IPS-NIHi7 (cell line): Measurements from ENCODE around the gene HLCS.

ENCODE experiments used
- DNase-seq: peaks from one replicate; pipeline ENCODE4 v3.0.0; 2012; ENCODE audit warnings: mixed read lengths; ENCODE audit errors: extremely low spot score

The HLCS gene

DNA sequence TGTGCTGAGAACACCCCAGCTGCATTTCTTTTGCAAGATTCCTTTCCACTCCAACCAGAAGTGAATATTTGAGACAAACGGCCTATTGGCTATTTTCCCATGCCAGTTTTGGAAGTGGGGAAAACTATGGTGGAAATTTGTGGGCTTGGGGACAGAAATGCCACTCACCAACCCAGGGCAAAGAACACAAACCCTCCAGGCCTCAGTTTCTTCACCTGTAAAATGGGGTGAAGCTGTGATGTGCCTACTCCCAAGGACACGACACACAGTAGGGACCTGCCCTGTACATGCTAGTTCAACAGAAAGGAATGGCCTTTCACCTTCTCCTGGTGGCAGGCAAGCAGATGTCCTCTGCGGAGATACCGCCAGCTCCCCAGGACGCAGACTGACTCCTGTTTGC, 221.0 kb downstream of the HLCS start:
- DNase-seq: no peak

DNA sequence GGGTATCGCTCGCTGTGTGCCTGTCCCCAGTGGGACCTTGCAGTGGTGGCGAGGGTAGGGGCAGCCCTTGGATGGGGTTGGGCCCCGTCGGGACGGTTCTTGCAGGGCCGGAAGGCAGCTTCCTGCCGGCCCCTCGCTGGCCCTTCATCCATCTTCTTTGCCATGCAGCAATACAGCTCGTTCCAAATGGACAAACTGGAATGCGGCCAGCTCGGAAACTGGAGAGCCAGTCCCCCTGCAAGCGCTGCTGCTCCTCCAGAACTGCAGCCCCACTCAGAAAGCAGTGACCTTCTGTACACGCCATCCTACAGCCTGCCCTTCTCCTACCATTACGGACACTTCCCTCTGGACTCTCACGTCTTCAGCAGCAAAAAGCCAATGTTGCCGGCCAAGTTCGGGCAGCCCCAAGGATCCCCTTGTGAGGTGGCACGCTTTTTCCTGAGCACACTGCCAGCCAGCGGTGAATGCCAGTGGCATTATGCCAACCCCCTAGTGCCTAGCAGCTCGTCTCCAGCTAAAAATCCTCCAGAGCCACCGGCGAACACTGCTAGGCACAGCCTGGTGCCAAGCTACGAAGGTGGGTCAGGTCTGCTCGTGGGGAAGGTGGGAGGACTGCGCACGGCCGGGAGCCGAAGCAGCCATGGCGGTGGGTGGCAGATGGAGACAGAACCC, 221.8 kb downstream of the HLCS start:
- no peak for DNase-seq

DNA sequence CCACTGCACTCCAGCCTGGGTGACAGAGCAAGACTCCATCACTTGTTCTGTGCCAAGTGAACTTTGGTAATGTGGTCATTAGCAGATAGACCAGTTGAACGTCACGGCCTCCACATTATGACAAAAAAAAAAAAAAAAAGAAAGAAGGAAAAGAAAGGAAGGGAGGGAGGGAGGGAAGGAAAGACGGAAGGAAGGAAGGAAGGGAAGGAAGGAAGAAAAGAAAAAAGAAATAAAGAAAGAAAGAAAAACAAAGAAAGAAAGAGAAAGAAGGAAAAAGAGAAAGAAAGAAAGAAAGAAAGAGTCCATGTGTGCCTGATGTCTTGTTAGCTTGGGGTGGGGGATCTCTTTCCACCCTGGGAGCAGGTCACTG, 222.3 kb downstream of the HLCS start:
- no peak for DNase-seq

DNA sequence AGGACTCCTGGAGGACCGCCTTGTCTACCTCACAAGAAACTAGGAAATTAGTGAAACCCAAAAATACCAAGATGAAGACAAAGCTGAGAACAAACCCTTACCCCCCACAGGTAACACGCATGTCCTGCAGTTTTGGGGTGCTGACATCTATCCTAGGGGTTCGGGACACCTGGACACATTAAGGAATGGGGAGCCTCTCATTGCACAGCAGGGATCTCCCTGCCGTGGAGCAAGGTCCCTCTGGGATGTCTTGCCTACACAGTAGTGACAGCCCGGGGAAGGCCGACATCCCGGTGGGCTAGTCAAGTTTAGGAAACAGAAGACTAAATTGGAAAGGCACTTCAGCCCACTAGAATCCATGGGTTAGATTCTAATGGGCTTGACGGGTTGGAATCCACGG, 223.0 kb downstream of the HLCS start:
- DNase-seq: no peak

DNA sequence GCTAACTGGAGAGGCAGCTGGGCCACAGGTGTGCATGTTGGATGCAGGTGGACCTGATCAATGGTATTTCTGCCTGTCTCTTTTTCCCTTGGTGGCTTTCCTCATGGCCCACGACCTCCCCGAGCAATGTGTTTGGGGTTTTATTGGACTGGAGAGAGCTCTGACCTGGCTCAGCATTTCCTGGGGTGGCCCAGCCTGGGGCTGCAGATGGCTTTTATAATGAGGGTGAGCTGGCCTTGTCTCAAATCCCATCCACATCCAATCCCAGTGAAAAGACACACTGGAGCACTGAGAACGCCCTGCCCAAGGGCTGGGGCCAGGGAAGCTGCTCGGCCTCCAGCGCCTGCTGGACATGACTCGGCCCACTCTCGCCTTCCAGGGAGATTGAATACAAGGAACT, 223.5 kb downstream of the HLCS start:
- DNase-seq: no peak

DNA sequence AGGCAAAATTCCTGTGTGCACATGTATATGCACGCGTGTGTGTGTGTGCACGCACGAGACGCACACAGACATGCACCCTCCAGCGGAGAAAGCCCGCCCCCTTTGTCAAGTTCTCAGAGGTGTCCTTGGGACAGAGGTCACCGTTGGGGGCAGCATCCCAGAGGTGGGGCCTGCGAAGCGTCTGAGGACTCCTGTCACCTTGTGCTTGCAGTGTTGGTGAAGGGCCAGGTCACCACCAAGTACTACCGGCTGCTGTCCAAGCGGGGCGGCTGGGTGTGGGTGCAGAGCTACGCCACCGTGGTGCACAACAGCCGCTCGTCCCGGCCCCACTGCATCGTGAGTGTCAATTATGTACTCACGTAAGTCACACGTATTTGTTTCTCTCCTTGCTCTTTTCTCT, 225.0 kb downstream of the HLCS start:
- no peak for DNase-seq

DNA sequence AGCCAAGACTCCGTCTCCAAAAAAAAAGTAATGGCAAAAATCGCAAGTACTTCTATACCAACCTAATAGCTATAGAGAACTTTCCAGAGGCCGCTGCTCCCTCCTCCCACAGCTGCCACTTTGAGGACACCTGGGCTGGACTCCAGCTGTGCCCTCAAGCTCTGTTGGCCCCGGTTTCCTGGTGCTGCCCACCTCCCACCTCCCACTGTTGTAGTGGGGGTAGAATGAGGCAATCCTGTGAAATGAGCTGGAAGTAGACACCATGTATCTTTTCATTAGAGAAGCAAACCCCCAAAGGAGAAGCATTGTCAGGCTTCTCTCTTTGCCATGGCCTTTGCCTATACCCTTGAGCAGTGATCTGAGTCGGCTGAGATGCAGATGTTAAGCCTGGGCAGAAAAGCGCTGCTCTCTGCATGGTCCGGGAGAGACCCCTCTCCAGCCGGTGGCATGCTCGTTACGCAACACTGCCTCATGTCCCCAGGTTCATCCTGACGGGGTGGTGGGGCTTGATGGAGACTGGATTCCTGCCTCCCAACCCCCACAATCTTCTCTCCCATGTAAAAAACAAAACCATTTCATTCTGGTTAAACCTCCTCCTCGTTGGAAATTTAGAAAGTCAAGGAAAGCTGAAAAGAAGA, 227.9 kb downstream of the HLCS start:
- DNase-seq: no peak

DNA sequence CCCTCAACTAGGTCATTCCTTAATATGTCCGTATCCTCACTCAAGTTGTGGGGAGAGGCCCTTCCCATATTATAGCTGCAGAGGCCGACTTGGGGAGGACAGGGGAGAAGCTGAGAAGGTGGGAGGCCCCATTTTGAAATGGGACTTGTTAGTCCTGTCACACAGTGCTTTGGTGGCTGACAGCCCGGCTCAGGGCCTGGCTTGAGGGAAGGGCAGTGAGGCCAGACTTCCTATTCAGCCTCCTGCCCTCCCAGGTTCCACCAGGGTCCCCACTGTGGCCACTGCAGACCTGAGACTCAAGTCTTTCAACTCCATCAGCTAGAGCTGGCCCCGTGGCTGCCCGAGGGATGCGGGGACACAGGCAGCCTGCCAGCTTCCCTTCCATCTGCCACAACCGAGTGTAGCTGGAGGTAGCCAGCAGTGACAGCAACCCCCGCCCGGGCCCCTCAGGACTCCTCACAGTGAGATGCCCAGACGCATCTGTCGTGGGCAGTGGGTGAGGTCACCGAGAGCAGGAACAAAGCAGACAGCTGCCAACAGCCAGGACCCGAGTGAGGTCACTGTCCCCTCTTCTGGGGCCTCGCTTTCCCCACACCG, 230.6 kb downstream of the HLCS start:
- no peak for DNase-seq

DNA sequence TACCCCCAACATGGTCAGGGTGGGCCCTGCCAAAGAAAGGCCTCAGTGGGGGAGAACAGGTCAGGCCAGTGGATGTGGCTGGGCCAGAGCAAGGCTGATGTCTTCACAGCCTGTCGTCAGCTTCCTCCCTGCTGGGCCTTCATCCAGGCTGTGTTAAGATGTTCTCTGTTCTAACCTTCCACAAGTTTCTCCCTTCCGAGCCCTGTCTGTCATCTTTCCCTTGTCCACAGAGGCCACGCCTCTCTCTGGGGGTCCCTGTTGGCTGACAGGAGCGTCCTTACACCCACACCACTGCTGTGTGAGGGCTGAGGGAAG, 231.3 kb downstream of the HLCS start:
- no peak for DNase-seq

DNA sequence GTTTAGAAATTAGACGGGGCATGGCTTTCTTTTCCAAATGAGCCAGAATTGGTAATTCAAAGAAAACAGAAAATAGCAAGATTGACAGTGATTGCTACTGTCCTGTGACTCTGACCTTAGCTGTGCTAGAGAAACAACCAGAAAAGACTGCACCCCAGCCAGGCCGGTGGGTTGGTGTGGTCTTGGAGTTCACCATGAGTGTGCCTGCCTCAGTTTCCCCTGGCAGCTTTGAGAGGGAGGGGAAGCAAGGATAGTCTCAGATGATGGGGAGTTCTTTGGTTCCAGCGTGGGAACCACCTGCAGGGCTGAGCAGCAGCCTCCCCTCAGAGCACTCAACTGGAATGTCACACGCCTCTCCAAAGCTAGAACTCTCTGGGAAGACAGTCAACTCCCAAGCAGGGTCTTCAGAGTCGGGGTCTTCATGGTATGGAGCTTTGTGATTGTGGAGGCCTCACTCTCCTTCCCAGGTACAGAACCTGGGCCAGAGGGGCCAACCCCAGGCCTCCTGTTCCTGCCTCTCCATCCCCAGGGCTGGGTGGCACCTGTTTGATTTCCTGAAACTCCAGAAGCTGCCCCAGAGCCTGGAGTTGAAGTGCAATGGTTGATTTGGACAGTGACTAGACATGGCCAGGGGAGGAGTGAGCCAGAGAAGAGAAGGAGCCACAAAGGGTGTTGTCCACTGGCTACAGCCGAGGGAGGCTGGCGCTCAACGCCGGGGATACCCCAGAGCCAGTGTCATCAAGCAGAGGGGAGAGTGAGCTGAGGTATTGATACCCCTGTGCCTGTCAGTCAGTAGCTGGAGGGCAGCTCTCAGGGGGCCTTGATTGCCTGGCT, 231.9 kb downstream of the HLCS start:
- no peak for DNase-seq

DNA sequence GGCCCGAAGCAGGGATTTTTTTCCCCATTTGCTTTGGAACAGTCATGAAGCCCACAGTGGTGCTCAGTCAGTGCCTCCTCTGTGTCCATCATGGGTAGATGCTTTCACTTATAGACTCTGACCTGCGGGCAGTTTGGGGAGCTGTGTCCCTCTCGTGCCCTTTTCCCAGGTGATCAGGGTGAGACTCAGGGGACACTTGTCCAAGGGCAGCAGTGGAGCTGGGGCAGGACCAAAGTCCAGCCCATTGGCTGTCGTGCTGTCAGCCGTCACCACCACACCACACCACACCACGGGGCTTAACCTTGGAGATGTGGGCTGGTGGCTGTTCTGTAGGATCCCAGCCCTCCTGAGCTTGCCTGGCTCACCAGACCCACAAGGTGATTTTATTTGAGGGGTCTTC, 232.6 kb downstream of the HLCS start:
- DNase-seq: no peak

DNA sequence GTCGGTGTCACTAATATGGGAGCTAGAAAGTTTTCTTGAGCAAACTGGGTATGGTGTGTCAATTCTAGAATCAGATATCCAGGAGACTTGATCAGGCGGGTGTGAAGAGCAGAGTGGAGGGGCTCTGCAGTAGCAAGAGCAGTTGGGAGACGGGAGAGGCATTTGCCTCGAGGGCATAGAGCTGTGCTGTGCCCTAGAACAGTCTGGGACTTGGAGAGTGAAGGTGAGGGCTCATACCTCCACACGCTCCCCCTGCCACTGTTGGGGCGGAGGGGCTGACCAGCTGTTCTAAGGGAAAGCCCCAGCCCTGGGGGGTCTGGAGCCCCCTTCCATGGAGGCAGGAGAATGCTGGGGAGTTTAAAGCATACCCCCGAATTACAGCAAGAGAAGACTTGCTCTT, 233.7 kb downstream of the HLCS start:
- DNase-seq: no peak

DNA sequence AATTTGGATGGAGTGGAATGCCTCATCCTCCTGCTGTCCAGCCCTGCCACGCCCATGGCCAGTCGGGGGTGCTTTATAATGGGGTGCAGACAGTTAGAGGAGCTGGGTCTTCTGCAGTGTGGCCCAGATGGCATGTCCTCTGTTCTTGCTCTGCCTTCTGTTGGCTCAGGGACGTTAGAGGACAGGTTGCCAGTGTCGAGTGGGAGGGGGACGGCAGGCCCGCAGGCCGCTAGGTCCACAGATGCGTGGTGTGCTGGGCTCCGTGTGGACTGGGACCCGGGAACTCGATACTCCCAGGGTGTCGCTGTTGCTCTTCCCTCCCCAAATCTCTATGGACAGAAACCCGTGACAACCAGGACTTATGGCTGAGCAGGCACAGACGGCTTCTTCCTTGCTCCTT, 234.3 kb downstream of the HLCS start:
- DNase-seq: no peak

DNA sequence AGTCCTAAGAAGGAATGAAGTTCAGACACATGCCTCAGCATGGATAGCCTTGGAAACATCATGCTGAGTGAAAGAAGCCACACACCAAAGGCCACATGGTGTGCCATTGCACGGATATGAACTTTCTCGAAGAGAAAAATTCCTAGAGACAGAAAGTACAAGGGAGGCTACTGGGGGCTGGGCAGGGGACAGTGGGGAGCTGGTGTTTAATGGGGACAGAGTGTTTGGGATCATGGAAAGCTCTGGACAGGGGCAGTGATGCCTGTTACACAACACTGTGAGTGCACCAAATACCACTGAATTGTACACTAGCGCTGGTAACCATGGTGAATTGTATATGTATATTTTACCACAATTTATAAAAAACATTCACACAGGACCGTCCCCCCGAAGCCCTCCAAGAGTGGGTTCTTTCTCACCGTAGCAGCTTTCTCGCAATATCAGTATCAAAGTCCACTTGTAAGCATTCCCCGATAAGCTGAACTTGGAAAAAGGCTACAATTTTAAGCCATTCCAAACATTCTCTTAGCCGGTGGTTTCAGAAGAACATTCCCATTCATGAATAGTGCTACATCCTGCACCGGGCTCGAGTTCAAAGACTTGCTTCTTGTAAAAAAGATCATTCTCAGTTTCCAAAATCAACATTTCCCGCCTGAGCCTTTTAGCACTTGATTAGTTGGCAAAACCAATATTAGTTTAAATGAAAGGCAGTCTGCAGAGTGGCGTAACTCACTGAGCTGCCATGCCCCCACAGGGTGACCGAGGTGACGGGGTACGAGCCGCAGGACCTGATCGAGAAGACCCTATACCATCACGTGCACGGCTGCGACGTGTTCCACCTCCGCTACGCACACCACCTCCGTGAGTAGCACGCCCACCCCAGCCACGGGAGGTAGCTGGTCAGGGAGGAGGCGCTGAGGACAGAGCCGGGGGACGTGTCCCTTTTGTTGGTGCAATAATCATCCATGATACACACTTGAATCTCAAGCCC, 235.9 kb downstream of the HLCS start:
- no peak for DNase-seq

DNA sequence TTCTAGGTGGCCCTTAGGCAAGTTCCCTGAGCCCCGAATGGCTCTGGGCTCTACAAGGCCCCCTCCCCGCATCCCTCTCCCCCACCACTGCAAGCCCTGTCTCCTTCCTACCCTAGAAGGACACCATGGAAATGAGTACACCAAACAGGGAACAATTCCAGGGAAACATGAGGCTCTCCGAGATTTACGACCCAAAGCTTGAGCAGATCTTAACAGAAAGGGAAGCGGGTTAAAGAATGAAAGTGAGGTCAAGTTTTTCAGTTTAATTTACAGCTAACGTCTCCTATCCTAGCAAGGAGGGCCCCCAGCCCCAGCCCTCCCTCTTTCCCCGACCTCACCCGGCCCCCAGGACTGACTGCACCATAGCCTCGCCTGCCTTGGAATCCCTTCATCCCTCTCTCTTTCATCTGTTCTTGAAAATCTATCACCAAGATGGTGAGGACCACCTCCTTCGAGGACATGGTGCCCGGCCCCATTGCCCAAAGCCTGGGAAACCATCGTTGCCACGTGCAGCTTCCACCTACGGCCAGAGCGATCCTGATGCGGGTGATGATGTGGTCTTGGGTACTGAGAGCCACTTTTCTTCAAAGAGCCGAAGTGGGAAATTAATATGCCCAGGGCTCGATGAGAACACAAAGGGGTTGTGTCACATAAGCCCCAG, 237.0 kb downstream of the HLCS start:
- DNase-seq: no peak

DNA sequence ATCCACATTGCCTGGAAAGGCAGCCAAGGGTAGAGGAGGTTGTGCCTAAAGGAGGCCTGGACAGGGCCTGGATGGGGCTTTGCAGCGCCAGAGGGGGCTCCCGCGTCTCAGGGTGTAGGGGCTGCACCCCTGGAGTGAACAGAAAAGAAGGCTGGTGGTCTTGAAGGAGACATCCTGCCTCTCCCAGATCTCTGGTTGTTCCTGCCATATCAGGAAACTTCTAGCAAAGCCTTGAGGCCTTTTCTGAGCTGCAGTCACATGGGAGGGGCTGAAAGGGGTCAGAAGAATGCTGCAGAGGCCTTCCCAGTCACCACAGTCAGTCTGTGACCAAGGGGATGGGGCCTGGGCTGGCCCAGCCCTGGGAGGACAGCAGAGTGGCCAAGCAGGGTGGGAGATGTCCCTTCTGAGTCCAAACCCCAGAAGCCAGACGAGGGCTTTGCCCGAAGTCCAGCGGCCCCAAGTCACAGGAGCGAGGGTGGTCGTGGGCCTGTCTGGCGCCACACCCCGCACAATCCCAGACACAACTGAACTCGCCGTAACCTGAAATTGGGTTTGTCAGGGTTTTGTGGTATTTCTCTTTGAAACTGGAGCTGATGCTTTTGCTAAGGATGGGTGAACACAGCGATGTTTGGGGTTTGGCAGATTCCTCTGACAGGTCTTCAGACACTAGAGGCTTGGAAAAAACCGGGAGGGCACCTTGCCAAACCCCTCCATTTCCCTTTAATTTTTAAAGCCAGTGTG, 237.9 kb downstream of the HLCS start:
- DNase-seq: no peak

DNA sequence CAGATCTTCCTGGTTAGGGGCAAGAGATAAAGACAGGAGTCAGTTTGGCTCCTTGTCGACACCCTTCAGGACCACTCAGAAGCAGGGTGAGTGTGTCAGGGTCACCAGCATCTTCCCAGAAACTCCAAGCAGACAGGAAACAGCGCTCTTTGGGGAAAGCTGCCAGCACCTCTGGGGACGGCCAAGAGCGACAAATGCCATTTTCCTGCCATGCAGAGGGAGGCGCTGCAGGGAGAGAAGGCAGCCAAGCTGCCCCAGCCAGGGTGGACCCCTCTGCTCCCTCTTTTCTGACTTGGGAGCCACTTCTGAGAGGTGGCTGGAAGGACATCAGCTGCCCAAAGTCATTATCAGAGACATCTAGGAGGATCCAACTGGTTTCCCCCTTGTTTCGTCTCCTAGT, 238.6 kb downstream of the HLCS start:
- peak; percentile 64 for DNase-seq

DNA sequence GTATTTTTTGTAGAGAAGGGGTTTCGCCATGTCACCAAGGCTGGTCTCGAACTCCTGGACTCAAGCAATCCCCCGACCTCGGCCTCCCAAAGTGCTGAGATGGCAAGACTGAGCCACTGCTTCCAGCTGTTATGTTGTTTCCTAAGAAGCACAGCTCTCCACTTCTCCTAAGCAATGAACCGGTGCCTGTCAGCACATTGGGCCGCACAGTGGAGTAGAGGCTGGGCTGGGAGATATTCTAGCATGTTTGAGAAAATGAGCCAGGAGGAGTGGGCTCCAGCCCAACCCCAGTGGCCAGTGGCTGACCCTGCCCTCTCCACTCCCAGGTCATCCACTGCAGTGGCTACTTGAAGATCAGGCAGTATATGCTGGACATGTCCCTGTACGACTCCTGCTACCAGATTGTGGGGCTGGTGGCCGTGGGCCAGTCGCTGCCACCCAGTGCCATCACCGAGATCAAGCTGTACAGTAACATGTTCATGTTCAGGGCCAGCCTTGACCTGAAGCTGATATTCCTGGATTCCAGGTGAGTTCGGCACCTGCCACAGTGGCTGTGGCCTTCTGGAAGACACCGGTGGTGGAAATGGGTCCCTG, 240.6 kb downstream of the HLCS start:
- no peak for DNase-seq

DNA sequence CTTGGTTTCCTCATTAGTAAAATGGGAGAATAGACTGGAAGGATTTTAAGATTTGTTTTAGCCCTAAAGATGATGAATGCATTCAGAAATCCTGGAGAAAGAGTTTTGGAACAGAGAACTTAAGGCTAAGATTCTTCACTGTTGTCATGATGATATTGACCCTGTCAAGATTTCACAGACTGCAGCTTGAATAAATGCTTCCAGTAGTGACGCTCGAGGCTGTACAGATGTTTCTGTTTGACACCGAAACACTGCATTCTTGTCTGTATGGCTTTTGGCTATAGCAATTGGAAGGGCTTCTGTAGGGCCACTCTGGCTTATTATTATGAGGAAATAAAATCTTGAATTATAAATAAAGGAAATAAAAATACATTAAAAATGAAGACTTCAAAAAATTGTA, 241.8 kb downstream of the HLCS start:
- no peak for DNase-seq

DNA sequence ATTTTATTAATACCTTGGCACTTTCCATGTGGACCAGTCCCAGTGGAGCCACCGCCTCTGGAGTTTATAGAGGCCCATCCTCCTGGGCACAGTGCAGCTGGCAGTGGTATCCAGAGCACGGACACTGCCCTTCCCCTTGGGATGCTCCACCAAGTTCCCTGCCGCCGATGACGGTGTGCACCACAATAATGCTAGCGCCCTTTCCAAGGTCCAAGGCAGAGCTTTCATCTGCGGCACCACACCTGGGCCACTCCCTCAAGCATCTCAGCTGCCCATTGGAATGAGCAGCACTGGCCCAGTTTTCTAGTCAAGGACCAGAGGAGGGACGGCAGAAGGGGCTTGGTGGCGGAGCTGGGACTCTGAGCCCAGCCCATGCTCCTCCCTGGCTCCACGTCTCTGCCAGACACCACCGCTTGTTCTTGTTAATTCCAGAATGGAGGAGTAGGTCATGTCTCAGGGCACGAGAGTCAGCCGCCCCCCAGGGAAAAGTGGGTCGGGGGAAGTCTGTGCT, 243.0 kb downstream of the HLCS start:
- no peak for DNase-seq
